A549 (cell line): ENCODE results near the gene RAD51B.

ENCODE experiments used
- BCL3 ChIP-seq: fragments of >200 bp; sonication (Bioruptor Twin); formaldehyde crosslinking; IDR thresholded peaks from 3 replicates; pipeline ENCODE4 v1.6.1; 2016
- CTCF ChIP-seq: fragments of >200 bp; sonication (Bioruptor Twin); formaldehyde crosslinking; IDR thresholded peaks from 3 replicates; pipeline ENCODE4 v1.5.1; 2016
- FOSL2 ChIP-seq, 2 experiments: fragments of 450-650 bp in 1 of 2; fragments of >200 bp in 1 of 2; sonication (Bioruptor Twin) in 1 of 2; formaldehyde crosslinking; IDR thresholded peaks; 2 replicates each; pipeline versions ENCODE4 v1.5.0 to v1.6.1; 2016 to 2020; ENCODE audit warnings: mild to moderate bottlenecking in 1 of 2, moderate library complexity in 1 of 2
- JUNB ChIP-seq: fragments of >200 bp; sonication (Bioruptor Twin); formaldehyde crosslinking; IDR thresholded peaks from 2 replicates; pipeline ENCODE4 v1.6.1; 2016
- KDM1A ChIP-seq: fragments of 200-600 bp; sonication (generic); IDR thresholded peaks from 2 replicates; pipeline ENCODE4 v1.6.1; 2016; ENCODE audit warnings: low read depth, mild to moderate bottlenecking
- NR3C1 ChIP-seq: fragments of >200 bp; sonication (Bioruptor Twin); formaldehyde crosslinking; IDR thresholded peaks from 3 replicates; pipeline ENCODE4 v1.6.1; 2017
- POLR2A ChIP-seq: IDR thresholded peaks from 2 replicates; pipeline ENCODE4 v1.6.1; 2012; ENCODE audit warnings: mild to moderate bottlenecking, low read length
- POLR2AphosphoS2 ChIP-seq: conservative IDR thresholded peaks from 2 replicates; pipeline ENCODE4 v1.6.1; 2012; ENCODE audit warnings: low read length, improper control_type of control experiment, inconsistent platforms
- RARB ChIP-seq: fragments of 250-450 bp; sonication (Bioruptor Pico); IDR thresholded peaks from 2 replicates; pipeline ENCODE4 v1.8.0; 2021; ENCODE audit warnings: mild to moderate bottlenecking, moderate library complexity
- RFX5 ChIP-seq: fragments of 450-650 bp; IDR thresholded peaks from 2 replicates; pipeline ENCODE4 v1.7.1; 2014; ENCODE audit warnings: antibody characterized with exemption, mild to moderate bottlenecking, moderate library complexity
- SREBF2 ChIP-seq: fragments of 450-650 bp; IDR thresholded peaks from 2 replicates; pipeline ENCODE4 v1.6.1; 2014; ENCODE audit warnings: mild to moderate bottlenecking, moderate library complexity

GRCh38 chr14:68771631-68772030, 952.1 kb downstream of the RAD51B start:
- TF ChIP-seq FOSL2 (IDR thresholded peaks at IDR 0.05) (no peak), FOSL2 (CRISPR knock-in tag; IDR thresholded peaks at IDR 0.05) (no peak), NR3C1 (no peak), RFX5 (no peak), POLR2A (no peak), BCL3 (no peak), CTCF (no peak), RARB (no peak), POLR2AphosphoS2 (no peak), KDM1A (no peak), SREBF2 (no peak), JUNB (no peak)
